ENCODE results near the gene FBXL15. TPM values are rescaled to one million over a fixed set of nuclear protein-coding genes. Genes with fewer than 3 reads are reported as not detected.

The FBXL15 gene
- total and polyA plus RNA-seq, 2 of the 4 experiments (the other 2 are of a cell fraction) = 3.0 to 8.4 TPM

GRCh38 chr10:102401342-102401654 is 19.3 kb upstream of the FBXL15 start:
- Histone ChIP-seq H2AK5ac (ENCODE audit: low read depth, low read length) (peak overlapping the region; percentile 75; the same call in 1 of the 2 replicates), H3K27me3 (ENCODE audit: control insufficient read depth, insufficient read depth, low read length) (no peaks in the 10 kb centered on the region), H3K27ac (ENCODE audit: insufficient read depth, low read length) (no peak overlapping the region), H3K4me3 (ENCODE audit: insufficient read depth, low read depth, low read length) (no peak overlapping the region), H3K4me1 (ENCODE audit: control insufficient read depth, insufficient read depth, low read length) (peaks cover 13% of the 10 kb centered on the region), H4K91ac (ENCODE audit: insufficient read depth, low read depth, low read length) (no peak overlapping the region), H3K56ac (ENCODE audit: extremely low read depth, insufficient read depth, low read length) (no peak overlapping the region), H4K5ac (ENCODE audit: low read depth, low read length) (no peak overlapping the region), H3K9me3 (ENCODE audit: control insufficient read depth, insufficient read depth, low read length) (no peaks in the 10 kb centered on the region), H3K23ac (ENCODE audit: low read depth, low read length) (no peak overlapping the region), H3K36me3 (ENCODE audit: control insufficient read depth, insufficient read depth, low read length) (peaks cover 26% of the 10 kb centered on the region), H3K18ac (ENCODE audit: low read depth, low read length) (no peak overlapping the region), H4K8ac (ENCODE audit: low read depth in 2 of 2, low read length in 2 of 2) (no peak overlapping the region), H2AFZ (replicated peaks; ENCODE audit: low read length, poor library complexity) (no peak overlapping the region), H2BK120ac (ENCODE audit: low read depth, low read length) (no peak overlapping the region), H3K4me2 (ENCODE audit: low read depth, low read length) (no peak overlapping the region), H3K79me1 (ENCODE audit: low read depth in 1 of 2, low read length in 2 of 2) (peaks cover 21 to 24% of the 10 kb centered on the region in 2 experiments), H3K14ac (replicated peaks; ENCODE audit: low read depth, low read length) (no peak overlapping the region), H4K20me1 (ENCODE audit: insufficient read depth, low read length) (peaks cover 6% of the 10 kb centered on the region), H2BK15ac (ENCODE audit: low read depth, low read length) (no peak overlapping the region), H3K9ac (ENCODE audit: low read depth, low read length) (no peak overlapping the region), H2AK9ac (replicated peaks; ENCODE audit: low read depth, low read length, poor library complexity) (peak overlapping the region; percentile 72), H3K4ac (ENCODE audit: low read depth, low read length) (no peak overlapping the region), H2BK20ac (ENCODE audit: low read depth, low read length) (no peak overlapping the region), H3K9me1 (ENCODE audit: insufficient read depth, low read length) (peaks cover 5% of the 10 kb centered on the region; the same call in 1 of the 2 replicates), H2BK5ac (ENCODE audit: low read depth, low read length, poor library complexity, severe bottlenecking) (no peak overlapping the region)
- intact Hi-C loops (cut with micrococcal nuclease) (no loop called here), dilution Hi-C loops (cut with HindIII; ENCODE audit: low sequenced_read_pairs, unreplicated experiment) (no loop called here), in situ Hi-C loops (cut with MboI; ENCODE audit: low sequenced_read_pairs) (no loop called here)
- no peak for ATAC-seq (ENCODE audit: low read depth)
- DNase-seq = no peak
- BruUV-seq (replicated peaks) = no TSS peak
- ChIA-PET POLR2A (ENCODE audit: unreplicated experiment) (no interaction called here), CTCF (interaction anchor here (0.9 kb wide), 1 partner anchor 171 kb away, joined by 4 read pairs; no protein-coding TSS in a partner anchor)
- WGBS, 2 experiments (ENCODE audit: extremely low coverage in 2 of 2, insufficient read length in 1 of 2) = 70% methylated on average over 2 of the region's 8 CpGs; no CpG with 5 or more reads in 1 of the 2 experiments
- TF ChIP-seq FOS (IDR thresholded peaks at IDR 0.05; ENCODE audit: low read depth, low read length) = no peak
- TF ChIP-seq RAD21 (IDR thresholded peaks at IDR 0.05; ENCODE audit: low read length) = no peak
- no peak for TF ChIP-seq CTCF (conservative IDR thresholded peaks at IDR 0.05; ENCODE audit: low read depth, low read length)
- no peak for TF ChIP-seq RCOR1 (IDR thresholded peaks at IDR 0.05; ENCODE audit: insufficient replicate concordance, low read length)
- no peak for TF ChIP-seq MXI1 (IDR thresholded peaks at IDR 0.05; ENCODE audit: borderline replicate concordance, low read depth, low read length)
- no peak for TF ChIP-seq MAFK (IDR thresholded peaks at IDR 0.05; ENCODE audit: low read depth, low read length)
- no peak for TF ChIP-seq SMC3 (IDR thresholded peaks at IDR 0.05; ENCODE audit: low read depth, low read length)
- TF ChIP-seq USF2 (IDR thresholded peaks at IDR 0.05; ENCODE audit: low read depth, low read length) = no peak
- TF ChIP-seq NFE2L2 (IDR thresholded peaks at IDR 0.05; ENCODE audit: low read depth, low read length) = no peak
- TF ChIP-seq CEBPB (IDR thresholded peaks at IDR 0.05; ENCODE audit: low read depth, low read length) = no peak
- no peak for TF ChIP-seq BHLHE40 (IDR thresholded peaks at IDR 0.05; ENCODE audit: low read depth, low read length)
- no peak for TF ChIP-seq CHD1 (IDR thresholded peaks at IDR 0.05; ENCODE audit: low read depth, low read length)
- TF ChIP-seq, protein P1, sequence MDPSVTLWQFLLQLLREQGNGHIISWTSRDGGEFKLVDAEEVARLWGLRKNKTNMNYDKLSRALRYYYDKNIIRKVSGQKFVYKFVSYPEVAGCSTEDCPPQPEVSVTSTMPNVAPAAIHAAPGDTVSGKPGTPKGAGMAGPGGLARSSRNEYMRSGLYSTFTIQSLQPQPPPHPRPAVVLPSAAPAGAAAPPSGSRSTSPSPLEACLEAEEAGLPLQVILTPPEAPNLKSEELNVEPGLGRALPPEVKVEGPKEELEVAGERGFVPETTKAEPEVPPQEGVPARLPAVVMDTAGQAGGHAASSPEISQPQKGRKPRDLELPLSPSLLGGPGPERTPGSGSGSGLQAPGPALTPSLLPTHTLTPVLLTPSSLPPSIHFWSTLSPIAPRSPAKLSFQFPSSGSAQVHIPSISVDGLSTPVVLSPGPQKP (IDR thresholded peaks at IDR 0.05; ENCODE audit: borderline replicate concordance, low read depth, low read length) = no peak
